GM04503 (cell line): Measurements from ENCODE around the gene QRICH2.
"Not testable (repeated sequence)": the region's sequence is repeated elsewhere in the genome, so short reads cannot be mapped to it uniquely, and the experiment has no call there.

Source experiments
- DNase-seq: peaks from one replicate; pipeline ENCODE4 v3.0.0-alpha.2; 2012; ENCODE audit warnings: low read depth

Gene QRICH2

GRCh38 chr17:76307966-76308338 is at the start of gene QRICH2:
TSS of gene QRICH2 (minus strand) at chr17:76308276. CDS start at chr17:76307998, 278 bp downstream.
- DNase-seq, result no peak

GRCh38 chr17:76357597-76358158 is 49.6 kb upstream of the QRICH2 start:
- no peak for DNase-seq

GRCh38 chr17:76356803-76357456 is 48.9 kb upstream of the QRICH2 start:
- no peak for DNase-seq

- DNase-seq, result no peak
Observed at GRCh38 chr17:76354747-76355310, 46.8 kb upstream of the QRICH2 start.

GRCh38 chr17:76354317-76354729 is 46.2 kb upstream of the QRICH2 start:
- no peak for DNase-seq

- DNase-seq, result peak; percentile 80
Observed at GRCh38 chr17:76353599-76354316, 45.7 kb upstream of the QRICH2 start, which contains the start of gene PRPSAP1. TSS of gene PRPSAP1 (minus strand) at chr17:76353916. CDS start at chr17:76353703, 213 bp downstream.

GRCh38 chr17:76353004-76353598 is 45.0 kb upstream of the QRICH2 start:
- no peak for DNase-seq

- DNase-seq, result no peak
Observed at GRCh38 chr17:76351526-76352071, 43.5 kb upstream of the QRICH2 start.

- no peak for DNase-seq
Observed at GRCh38 chr17:76350463-76350862, 42.4 kb upstream of the QRICH2 start.

GRCh38 chr17:76346936-76347335 is 38.9 kb upstream of the QRICH2 start:
- DNase-seq, result not testable (repeated sequence)

GRCh38 chr17:76345377-76345974 is 37.4 kb upstream of the QRICH2 start:
- DNase-seq, result no peak

- no peak for DNase-seq
Observed at GRCh38 chr17:76343106-76343505, 35.0 kb upstream of the QRICH2 start.

- DNase-seq, result no peak
Observed at GRCh38 chr17:76341301-76341700, 33.2 kb upstream of the QRICH2 start.

- no peak for DNase-seq
Observed at GRCh38 chr17:76337413-76337777, 29.3 kb upstream of the QRICH2 start.

- DNase-seq, result no peak
Observed at GRCh38 chr17:76336756-76337412, 28.8 kb upstream of the QRICH2 start.

- no peak for DNase-seq
Observed at GRCh38 chr17:76335716-76336381, 27.8 kb upstream of the QRICH2 start.

GRCh38 chr17:76333673-76334505 is 25.8 kb upstream of the QRICH2 start:
- DNase-seq, result no peak

GRCh38 chr17:76331083-76331482 is 23.0 kb upstream of the QRICH2 start:
- DNase-seq, result no peak

- no peak for DNase-seq
Observed at GRCh38 chr17:76329664-76330063, 21.6 kb upstream of the QRICH2 start.

GRCh38 chr17:76327696-76328095 is 19.6 kb upstream of the QRICH2 start:
- no peak for DNase-seq
